ENCODE measurements around the gene POLR3E. TPM values are rescaled to one million over a fixed set of nuclear protein-coding genes. Genes with fewer than 3 reads are reported as not detected.
A peak's percentile ranks its signal among the peaks of the same experiment; 100 is the strongest.

Gene POLR3E
- polyA plus RNA-seq, 1 experiment: 60.9 TPM

DNA sequence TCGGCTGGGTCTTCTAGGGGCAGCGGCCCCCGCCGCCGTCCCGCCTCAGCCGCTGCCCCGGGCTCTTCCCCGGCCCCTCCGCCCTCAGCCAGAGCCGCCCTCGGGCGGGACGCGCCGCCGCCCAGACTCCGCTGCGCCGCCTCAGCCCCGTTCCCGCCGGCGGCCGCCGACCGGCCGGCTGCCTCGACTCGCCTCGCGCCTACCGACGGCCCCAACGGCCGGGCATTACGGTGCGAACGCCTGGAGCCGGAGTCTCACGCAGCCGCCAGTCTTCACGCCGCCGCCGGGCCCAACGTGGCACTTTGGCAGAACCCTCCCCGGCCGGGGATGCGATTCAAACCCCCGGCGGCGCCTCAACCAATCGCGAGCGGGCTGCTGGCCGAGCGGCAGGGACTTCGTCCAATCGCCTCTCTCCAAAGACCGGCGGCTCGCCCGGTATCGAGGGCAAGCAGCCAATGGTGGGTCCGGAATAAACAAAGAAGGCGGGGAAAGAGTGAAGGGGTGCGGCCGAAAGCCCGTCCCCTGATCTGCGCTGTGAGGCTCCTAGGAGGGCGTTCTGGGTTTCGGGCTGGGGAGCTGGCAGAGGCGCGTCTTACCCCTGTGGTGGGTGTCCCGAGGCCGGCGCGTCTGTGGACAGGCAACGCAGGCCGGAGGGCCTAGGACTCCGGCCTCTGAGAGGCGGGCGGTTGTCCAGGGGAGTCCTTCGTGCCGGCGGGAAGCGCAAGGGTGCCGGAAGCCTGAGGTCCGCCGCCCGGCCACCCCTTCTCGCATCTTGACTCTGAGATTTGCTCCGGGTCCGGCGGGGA is 77.3 kb downstream of the POLR3E start, which contains the start of gene CDR2:
Gene CDR2, minus strand, starts transcription at position 309 of the 806 bp plus-strand sequence. CDS start 310 bp downstream, outside the sequence.
- H3K36me3 ChIP-seq (ENCODE audit: control insufficient read depth, insufficient read depth, low read length): no peaks in the 10 kb centered on the region
- POLR2A ChIA-PET: interaction anchor here (0.7 kb wide), 1 partner anchor 50 kb away, joined by 3 read pairs; no protein-coding TSS in a partner anchor
- TF ChIP-seq, protein P1, sequence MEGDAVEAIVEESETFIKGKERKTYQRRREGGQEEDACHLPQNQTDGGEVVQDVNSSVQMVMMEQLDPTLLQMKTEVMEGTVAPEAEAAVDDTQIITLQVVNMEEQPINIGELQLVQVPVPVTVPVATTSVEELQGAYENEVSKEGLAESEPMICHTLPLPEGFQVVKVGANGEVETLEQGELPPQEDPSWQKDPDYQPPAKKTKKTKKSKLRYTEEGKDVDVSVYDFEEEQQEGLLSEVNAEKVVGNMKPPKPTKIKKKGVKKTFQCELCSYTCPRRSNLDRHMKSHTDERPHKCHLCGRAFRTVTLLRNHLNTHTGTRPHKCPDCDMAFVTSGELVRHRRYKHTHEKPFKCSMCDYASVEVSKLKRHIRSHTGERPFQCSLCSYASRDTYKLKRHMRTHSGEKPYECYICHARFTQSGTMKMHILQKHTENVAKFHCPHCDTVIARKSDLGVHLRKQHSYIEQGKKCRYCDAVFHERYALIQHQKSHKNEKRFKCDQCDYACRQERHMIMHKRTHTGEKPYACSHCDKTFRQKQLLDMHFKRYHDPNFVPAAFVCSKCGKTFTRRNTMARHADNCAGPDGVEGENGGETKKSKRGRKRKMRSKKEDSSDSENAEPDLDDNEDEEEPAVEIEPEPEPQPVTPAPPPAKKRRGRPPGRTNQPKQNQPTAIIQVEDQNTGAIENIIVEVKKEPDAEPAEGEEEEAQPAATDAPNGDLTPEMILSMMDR (IDR thresholded peaks at IDR 0.05; ENCODE audit: insufficient read depth, low read depth, low read length): no peak
- peak within 1 kb of the TSS; percentile 50 for H3K4me3 ChIP-seq (ENCODE audit: low read depth, low read length)
- no peaks in the 10 kb centered on the region for H3K27me3 ChIP-seq (ENCODE audit: control insufficient read depth, insufficient read depth, low read length)
- CTCF ChIA-PET: no interaction called here
- DNase-seq (ENCODE audit: low read depth): peak; percentile 74

DNA sequence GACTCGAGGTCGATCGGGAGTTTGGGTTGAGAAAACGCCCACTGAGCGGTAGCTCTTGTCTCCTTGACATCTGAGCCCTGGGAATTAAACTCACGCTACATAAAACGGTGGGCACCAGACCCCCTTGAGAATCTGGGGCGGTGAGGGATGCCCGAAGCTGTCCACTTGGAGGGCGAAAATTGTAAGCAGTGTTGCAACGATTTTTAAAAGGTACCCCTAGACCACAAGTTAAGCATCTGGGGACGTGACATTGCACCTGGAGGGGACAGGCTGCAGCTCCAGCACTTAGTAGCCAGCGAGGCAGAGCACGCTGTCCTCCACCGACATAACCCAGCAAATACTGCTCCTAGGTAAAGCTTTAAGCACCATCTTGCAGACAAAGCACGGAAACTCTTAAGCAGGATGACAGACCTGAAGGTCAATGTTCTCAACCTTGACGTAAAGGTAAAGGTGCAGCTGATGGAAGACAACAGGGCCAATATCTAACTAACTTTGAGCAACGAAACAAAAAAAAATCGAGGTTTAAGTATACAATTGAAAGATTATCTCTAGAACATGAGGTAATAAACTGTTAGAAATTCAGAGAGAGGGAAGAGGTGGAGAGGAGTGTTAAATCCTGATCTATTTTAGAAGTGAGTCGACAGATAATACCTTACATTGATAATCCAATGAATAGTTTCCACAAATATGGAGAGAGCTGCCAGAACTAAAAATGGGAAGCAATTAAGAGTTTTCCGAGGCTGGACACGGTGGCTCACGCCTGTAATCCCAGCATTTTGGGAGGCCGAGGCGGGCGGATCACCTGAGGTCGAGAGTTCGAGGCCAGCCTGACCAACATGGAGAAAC is 78.1 kb downstream of the POLR3E start:
- TF ChIP-seq, protein P1 (IDR thresholded peaks at IDR 0.05; ENCODE audit: insufficient read depth, low read depth, low read length): no peak
- Histone ChIP-seq H3K36me3 (ENCODE audit: control insufficient read depth, insufficient read depth, low read length) (no peaks in the 10 kb centered on the region), H3K27me3 (ENCODE audit: control insufficient read depth, insufficient read depth, low read length) (no peaks in the 10 kb centered on the region), H3K4me3 (ENCODE audit: low read depth, low read length) (peak overlapping the region; percentile 50)
- ChIA-PET CTCF (no interaction called here), POLR2A (interaction anchor here (0.7 kb wide), 1 partner anchor 50 kb away, joined by 3 read pairs; no protein-coding TSS in a partner anchor)
- no peak for DNase-seq (ENCODE audit: low read depth)

DNA sequence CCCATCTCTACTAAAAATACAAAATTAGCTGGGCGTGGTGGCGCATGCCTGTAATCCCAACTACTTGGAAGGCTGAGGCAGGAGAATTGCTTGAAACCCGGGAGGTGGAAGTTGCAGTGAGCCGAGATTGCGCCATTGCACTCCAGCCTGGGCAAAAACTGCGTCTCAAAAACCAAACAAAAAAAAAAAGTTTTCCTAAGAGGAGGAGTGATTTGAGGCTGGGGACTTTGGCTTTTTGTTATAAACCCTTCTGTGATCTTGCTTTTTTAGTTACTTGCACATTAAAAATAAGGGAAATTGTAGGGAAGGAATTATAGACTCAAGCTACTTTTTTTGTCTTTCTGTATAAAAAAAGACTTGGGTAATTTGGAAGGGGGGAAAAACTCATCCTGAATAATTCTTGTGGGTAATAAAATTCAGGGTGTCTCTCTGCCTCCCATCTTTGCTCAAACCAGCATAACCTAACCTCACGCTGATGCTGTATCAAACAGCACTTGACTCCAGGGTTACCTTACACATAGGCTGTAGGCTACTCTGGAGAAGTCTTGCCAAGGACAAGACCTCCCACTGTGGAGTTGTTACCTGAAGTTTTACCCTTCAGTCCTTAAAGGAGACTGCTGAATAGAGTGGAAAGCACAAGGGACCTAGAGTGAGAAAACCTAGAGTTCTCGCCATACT is 78.9 kb downstream of the POLR3E start:
- H3K27me3 ChIP-seq (ENCODE audit: control insufficient read depth, insufficient read depth, low read length): no peaks in the 10 kb centered on the region
- DNase-seq (ENCODE audit: low read depth): no peak
- no peak overlapping the region for H3K4me3 ChIP-seq (ENCODE audit: low read depth, low read length)
- CTCF ChIA-PET: interaction anchor here (0.6 kb wide), 1 partner anchor 21 kb away, joined by 3 read pairs; no protein-coding TSS in a partner anchor
- TF ChIP-seq, protein P1 (IDR thresholded peaks at IDR 0.05; ENCODE audit: insufficient read depth, low read depth, low read length): no peak
- POLR2A ChIA-PET: no interaction called here
- H3K36me3 ChIP-seq (ENCODE audit: control insufficient read depth, insufficient read depth, low read length): no peaks in the 10 kb centered on the region

DNA sequence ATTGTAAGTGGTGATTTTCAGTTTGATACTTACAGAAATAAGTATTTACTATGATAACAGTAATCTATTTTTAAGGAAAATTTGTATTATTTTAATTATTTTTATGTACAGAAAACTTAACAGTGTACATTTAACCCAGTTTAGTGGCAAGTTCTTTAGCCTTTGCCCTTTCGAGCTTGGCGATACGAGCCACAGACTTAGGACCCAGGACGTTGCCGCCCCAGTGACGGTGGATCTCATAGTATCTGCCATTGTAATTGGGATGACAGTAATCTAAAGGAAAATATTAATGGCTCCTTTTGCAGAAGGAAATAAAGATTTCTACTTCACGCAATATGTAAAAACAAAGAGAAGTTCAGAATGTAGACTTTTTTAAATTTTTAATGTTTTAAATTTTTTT is 82.4 kb downstream of the POLR3E start:
- TF ChIP-seq, protein P1 (IDR thresholded peaks at IDR 0.05; ENCODE audit: insufficient read depth, low read depth, low read length): no peak
- POLR2A ChIA-PET: no interaction called here
- no peaks in the 10 kb centered on the region for H3K36me3 ChIP-seq (ENCODE audit: control insufficient read depth, insufficient read depth, low read length)
- CTCF ChIA-PET: no interaction called here
- DNase-seq (ENCODE audit: low read depth): no peak
- no peak overlapping the region for H3K4me3 ChIP-seq (ENCODE audit: low read depth, low read length)
- no peaks in the 10 kb centered on the region for H3K27me3 ChIP-seq (ENCODE audit: control insufficient read depth, insufficient read depth, low read length)
